SK-N-SH treated with all-trans-retinoic acid at 6 μM for 48 hours (cell line): ENCODE data around the gene EBF3.

ENCODE experiments used
- ATAC-seq: fragments of 200-7000 bp; cut with Tn5 transposase; 3 replicates; pipeline ENCODE4 v1.9.1; 2020; ENCODE audit warnings: mild to moderate bottlenecking, moderate library complexity
- ARNTL ChIP-seq: fragments of 450-650 bp; formaldehyde crosslinking; IDR thresholded peaks from 2 replicates; pipeline ENCODE4 v1.5.0; 2020; ENCODE audit warnings: low read depth, mild to moderate bottlenecking, moderate library complexity, borderline replicate concordance
- BACH2 ChIP-seq: fragments of 250-450 bp; sonication (Bioruptor Pico); IDR thresholded peaks from 2 replicates; pipeline ENCODE4 v1.9.0; 2021; ENCODE audit warnings: mild to moderate bottlenecking, borderline replicate concordance
- CSDC2 ChIP-seq: fragments of 250-450 bp; sonication (Bioruptor Pico); IDR thresholded peaks from 2 replicates; pipeline ENCODE4 v1.5.0; 2020; ENCODE audit warnings: mild to moderate bottlenecking, moderate library complexity
- CSRNP3 ChIP-seq: fragments of 250-450 bp; sonication (Bioruptor Pico); IDR thresholded peaks from 2 replicates; pipeline ENCODE4 v1.5.1; 2021; ENCODE audit warnings: mild to moderate bottlenecking, moderate library complexity
- ESRRG ChIP-seq: fragments of 250-450 bp; sonication (Bioruptor Pico); IDR thresholded peaks from 2 replicates; pipeline ENCODE4 v1.6.1; 2021; ENCODE audit warnings: mild to moderate bottlenecking
- GLIS3 ChIP-seq: fragments of 250-450 bp; sonication (Bioruptor Pico); IDR thresholded peaks from 2 replicates; pipeline ENCODE4 v1.5.0; 2020; ENCODE audit warnings: mild to moderate bottlenecking, moderate library complexity
- ISL1 ChIP-seq: fragments of 250-450 bp; sonication (Bioruptor Pico); IDR thresholded peaks from 2 replicates; pipeline ENCODE4 v2.1.2; 2022; ENCODE audit warnings: mild to moderate bottlenecking, moderate library complexity
- OSR1 ChIP-seq: fragments of 250-450 bp; sonication (Bioruptor Pico); IDR thresholded peaks from 2 replicates; pipeline ENCODE4 v1.8.0; 2022; ENCODE audit warnings: moderate library complexity, mild to moderate bottlenecking, inconsistent platforms
- PATZ1 ChIP-seq: fragments of 250-450 bp; sonication (Bioruptor Pico); IDR thresholded peaks from 2 replicates; pipeline ENCODE4 v1.8.0; 2020; ENCODE audit warnings: mild to moderate bottlenecking, moderate library complexity, borderline replicate concordance
- POU6F1 ChIP-seq: fragments of 250-450 bp; sonication (Bioruptor Pico); IDR thresholded peaks from 2 replicates; pipeline ENCODE4 v1.8.0; 2021; ENCODE audit warnings: low read depth, mild to moderate bottlenecking, moderate library complexity, borderline replicate concordance
- PPARA ChIP-seq: fragments of 250-450 bp; sonication (Bioruptor Pico); IDR thresholded peaks from 2 replicates; pipeline ENCODE4 v1.5.0; 2020; ENCODE audit warnings: mild to moderate bottlenecking, borderline replicate concordance
- RARB ChIP-seq: fragments of 250-450 bp; sonication (Bioruptor Pico); IDR thresholded peaks from 2 replicates; pipeline ENCODE4 v1.8.0; 2021; ENCODE audit warnings: mild to moderate bottlenecking, moderate library complexity
- SNAI2 ChIP-seq: fragments of 250-450 bp; sonication (Bioruptor Pico); IDR thresholded peaks from 2 replicates; pipeline ENCODE4 v1.5.0; 2020; ENCODE audit warnings: mild to moderate bottlenecking, moderate library complexity
- TOX ChIP-seq: fragments of 250-450 bp; sonication (Bioruptor Pico); IDR thresholded peaks from 2 replicates; pipeline ENCODE4 v1.8.0; 2021; ENCODE audit warnings: mild to moderate bottlenecking, moderate library complexity, borderline replicate concordance
- TSHZ2 ChIP-seq: fragments of 250-450 bp; sonication (Bioruptor Pico); IDR thresholded peaks from 2 replicates; pipeline ENCODE4 v1.5.0; 2020; ENCODE audit warnings: mild to moderate bottlenecking, moderate library complexity
- ZC3H10 ChIP-seq: fragments of 250-450 bp; sonication (Bioruptor Pico); IDR thresholded peaks from 2 replicates; pipeline ENCODE4 v1.5.1; 2021; ENCODE audit warnings: mild to moderate bottlenecking, moderate library complexity
- ZFP3 ChIP-seq: fragments of 250-450 bp; sonication (Bioruptor Pico); IDR thresholded peaks from 2 replicates; pipeline ENCODE4 v1.5.0; 2020; ENCODE audit warnings: mild to moderate bottlenecking, moderate library complexity
- ZFP30 ChIP-seq: fragments of 450-650 bp; formaldehyde crosslinking; IDR thresholded peaks from 2 replicates; pipeline ENCODE4 v1.5.0; 2022; ENCODE audit warnings: mild to moderate bottlenecking, moderate library complexity
- ZNF70 ChIP-seq: fragments of 450-650 bp; formaldehyde crosslinking; IDR thresholded peaks from 2 replicates; pipeline ENCODE4 v1.5.0; 2020; ENCODE audit warnings: mild to moderate bottlenecking, moderate library complexity
- ZNF8 ChIP-seq: fragments of 450-650 bp; formaldehyde crosslinking; IDR thresholded peaks from 2 replicates; pipeline ENCODE4 v1.5.0; 2020; ENCODE audit warnings: mild to moderate bottlenecking, moderate library complexity

The EBF3 gene

GRCh38 chr10:129960481-129961156 is 3.5 kb downstream of the EBF3 start:
- TF ChIP-seq SNAI2 (CRISPR knock-in tag) = no peak
- TF ChIP-seq ZFP30 (CRISPR knock-in tag) = no peak
- TF ChIP-seq TSHZ2 (CRISPR knock-in tag) = no peak
- TF ChIP-seq PATZ1 = no peak
- no peak for TF ChIP-seq RARB
- no peak for TF ChIP-seq ZNF70 (CRISPR knock-in tag)
- no peak for TF ChIP-seq PPARA (CRISPR knock-in tag)
- no peak for TF ChIP-seq BACH2 (CRISPR knock-in tag)
- no peak for TF ChIP-seq POU6F1 (CRISPR knock-in tag)
- TF ChIP-seq ARNTL (CRISPR knock-in tag) = no peak
- no peak for TF ChIP-seq CSDC2
- no peak for TF ChIP-seq ZFP3 (CRISPR knock-in tag)
- no peak for TF ChIP-seq ZC3H10 (CRISPR knock-in tag)
- no peak for ATAC-seq

- ATAC-seq = no peak
- no peak for TF ChIP-seq ZNF70 (CRISPR knock-in tag)
- no peak for TF ChIP-seq CSRNP3
- TF ChIP-seq GLIS3 (CRISPR knock-in tag) = no peak
- TF ChIP-seq ISL1 (CRISPR knock-in tag) = no peak
- no peak for TF ChIP-seq ARNTL (CRISPR knock-in tag)
- no peak for TF ChIP-seq ZC3H10 (CRISPR knock-in tag)
- no peak for TF ChIP-seq ZFP30 (CRISPR knock-in tag)
- no peak for TF ChIP-seq SNAI2 (CRISPR knock-in tag)
- no peak for TF ChIP-seq ZFP3 (CRISPR knock-in tag)
- TF ChIP-seq PPARA (CRISPR knock-in tag) = no peak
- no peak for TF ChIP-seq OSR1 (CRISPR knock-in tag)
- TF ChIP-seq PATZ1 = no peak
- TF ChIP-seq ZNF8 (CRISPR knock-in tag) = no peak
- TF ChIP-seq RARB = no peak
- no peak for TF ChIP-seq BACH2 (CRISPR knock-in tag)
- no peak for TF ChIP-seq TOX (CRISPR knock-in tag)
- TF ChIP-seq TSHZ2 (CRISPR knock-in tag) = no peak
- no peak for TF ChIP-seq POU6F1 (CRISPR knock-in tag)
- no peak for TF ChIP-seq ESRRG (CRISPR knock-in tag)
- TF ChIP-seq, all 23 proteins: peak for 0
Observed at GRCh38 chr10:129959544-129960480, 4.3 kb downstream of the EBF3 start.
